Stimulated activated CD4-positive, alpha-beta T cell treated with anti-CD3 and anti-CD28 coated beads, Interleukin-15, amount 100 ng/mL, for 24 hours (primary cell): Measurements from ENCODE around the gene PIAS4.
A peak's percentile ranks its signal among the peaks of the same experiment; 100 is the strongest.

Experiments
- DNase-seq: peaks from one replicate; pipeline ENCODE4 v3.0.0-alpha.2; 2020

PIAS4 gene

GRCh38 chr19:4043401-4043800, 35.9 kb downstream of the PIAS4 start:
- DNase-seq: no peak

GRCh38 chr19:4043966-4044715, 36.6 kb downstream of the PIAS4 start:
- no peak for DNase-seq

DNA sequence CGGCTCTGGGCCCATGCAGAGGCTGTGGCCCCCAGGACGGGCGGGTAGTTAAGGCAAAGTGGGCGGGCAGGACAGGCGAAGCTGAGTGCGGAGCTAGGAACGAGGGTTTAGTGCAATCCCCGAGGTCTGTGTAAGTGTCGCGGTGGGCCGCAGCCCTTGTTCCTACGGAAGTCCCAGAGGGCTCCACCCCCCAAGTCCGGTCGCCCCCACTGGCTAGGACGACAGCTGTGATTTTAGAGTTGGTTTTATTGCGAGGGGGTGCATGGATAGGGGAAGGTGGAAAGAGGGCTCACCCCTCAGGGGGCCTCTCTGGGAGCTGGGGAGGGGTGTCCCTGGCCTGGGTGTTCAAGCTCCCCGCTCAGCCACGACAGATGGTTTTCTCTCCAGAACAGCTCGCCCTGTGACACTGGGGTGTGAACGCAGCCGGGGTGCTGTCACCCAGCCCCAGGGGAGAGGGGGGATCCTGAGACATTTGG, 37.5 kb downstream of the PIAS4 start:
- DNase-seq: no peak

DNA sequence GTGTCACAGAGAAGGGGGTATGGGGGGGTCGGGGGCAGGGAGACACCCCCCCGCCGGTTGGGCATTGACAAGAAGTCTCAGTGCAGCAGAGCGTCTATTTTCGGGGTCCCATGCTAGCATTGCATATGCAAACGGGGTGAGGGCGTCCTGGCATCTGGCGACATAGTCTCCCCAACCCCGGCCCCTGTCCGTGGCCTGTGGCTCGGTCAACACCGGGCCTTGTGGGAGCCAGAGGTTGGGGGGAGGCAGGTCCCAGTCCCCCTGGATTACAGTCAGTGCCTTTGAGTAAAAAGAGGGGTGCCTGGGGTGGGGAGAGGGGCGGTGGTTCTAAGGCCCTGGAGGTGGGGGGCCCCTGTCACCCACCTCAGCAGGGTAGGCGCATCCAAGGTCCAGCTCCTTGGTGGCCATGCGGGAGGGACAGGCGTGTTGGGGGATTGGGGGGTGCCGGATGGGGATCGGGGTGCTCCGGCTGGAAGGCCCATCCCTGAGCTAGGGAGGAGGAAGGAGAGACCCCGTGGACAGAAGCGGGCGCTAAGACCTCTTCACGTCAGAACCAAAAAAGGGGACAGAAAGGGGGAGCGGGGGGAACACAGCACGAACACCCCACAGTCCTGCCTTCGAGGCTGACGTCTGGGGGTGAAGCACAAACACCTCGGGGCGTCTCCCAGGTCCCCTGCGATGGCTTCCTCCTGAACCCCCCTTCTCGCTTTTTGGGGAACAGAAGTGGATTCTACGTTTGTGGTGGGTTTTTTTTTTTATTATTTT, 38.2 kb downstream of the PIAS4 start:
- DNase-seq: no peak

DNA sequence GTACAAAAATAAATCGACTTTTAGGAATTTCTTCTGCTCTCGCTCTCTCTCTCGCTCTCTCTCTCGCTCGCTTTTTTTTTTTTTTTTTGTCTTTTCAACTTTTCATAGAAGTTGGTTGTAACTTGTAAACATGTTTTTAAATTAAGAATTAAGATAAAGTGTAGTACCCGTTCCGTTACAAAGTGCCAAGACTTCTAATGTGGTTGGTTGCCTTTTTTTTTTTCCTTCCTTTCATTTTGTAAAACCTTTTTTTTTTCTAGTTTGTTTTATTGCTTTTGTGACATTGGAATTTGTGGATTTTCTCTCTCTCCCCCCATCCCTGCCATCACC, 38.8 kb downstream of the PIAS4 start:
- DNase-seq: no peak

GRCh38 chr19:4046946-4047683, 39.6 kb downstream of the PIAS4 start:
- no peak for DNase-seq

GRCh38 chr19:4049432-4049831, 41.9 kb downstream of the PIAS4 start:
- DNase-seq: no peak

- peak; percentile 49 for DNase-seq
Observed at GRCh38 chr19:4051175-4052101, 43.9 kb downstream of the PIAS4 start.

- no peak for DNase-seq
Observed at GRCh38 chr19:4052114-4052992, 44.8 kb downstream of the PIAS4 start.

GRCh38 chr19:4052993-4053422, 45.5 kb downstream of the PIAS4 start:
- no peak for DNase-seq

DNA sequence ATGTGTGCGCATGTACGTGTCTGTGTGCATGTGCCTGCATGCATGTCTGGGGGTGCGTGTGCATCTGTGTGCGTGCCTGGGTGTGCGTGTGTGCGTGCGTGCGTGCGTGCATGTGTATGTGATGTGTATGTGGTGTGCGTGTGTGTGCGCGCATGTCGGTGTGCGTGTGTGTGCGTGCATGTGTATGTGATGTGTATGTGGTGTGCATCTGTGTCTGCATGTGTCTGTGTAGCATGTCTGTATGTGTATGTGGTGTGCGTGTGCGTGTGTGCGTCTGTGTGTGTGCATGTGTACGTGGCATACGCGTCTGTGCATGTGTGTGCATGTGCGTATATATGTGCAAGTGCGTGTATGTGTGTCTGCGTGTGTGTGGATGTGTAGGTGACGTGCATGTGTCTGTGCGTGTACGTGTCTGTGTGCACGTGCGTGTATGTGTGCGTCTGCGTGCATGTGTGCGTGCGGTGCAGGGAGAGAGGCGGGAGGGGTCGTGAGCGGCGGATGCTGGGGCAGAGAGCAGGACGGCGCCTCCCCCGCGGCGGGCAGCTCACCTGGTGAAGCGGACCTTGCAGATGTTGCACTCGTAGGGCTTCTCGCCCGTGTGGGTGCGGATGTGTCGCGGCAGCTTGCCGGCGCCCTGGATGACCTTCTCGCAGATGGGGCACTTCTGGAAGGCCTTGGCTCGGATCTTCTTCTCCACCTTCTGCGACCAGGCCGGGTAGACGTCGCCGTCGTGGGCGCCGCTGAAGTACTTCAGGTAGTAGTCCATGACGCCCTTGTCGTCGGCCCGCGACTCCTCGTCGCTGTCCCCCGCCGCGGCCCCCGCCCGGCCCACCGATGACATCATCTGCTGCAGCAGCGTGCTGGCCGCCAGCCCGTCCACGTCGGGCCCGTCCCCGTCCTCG, 46.1 kb downstream of the PIAS4 start:
- DNase-seq: no peak

DNA sequence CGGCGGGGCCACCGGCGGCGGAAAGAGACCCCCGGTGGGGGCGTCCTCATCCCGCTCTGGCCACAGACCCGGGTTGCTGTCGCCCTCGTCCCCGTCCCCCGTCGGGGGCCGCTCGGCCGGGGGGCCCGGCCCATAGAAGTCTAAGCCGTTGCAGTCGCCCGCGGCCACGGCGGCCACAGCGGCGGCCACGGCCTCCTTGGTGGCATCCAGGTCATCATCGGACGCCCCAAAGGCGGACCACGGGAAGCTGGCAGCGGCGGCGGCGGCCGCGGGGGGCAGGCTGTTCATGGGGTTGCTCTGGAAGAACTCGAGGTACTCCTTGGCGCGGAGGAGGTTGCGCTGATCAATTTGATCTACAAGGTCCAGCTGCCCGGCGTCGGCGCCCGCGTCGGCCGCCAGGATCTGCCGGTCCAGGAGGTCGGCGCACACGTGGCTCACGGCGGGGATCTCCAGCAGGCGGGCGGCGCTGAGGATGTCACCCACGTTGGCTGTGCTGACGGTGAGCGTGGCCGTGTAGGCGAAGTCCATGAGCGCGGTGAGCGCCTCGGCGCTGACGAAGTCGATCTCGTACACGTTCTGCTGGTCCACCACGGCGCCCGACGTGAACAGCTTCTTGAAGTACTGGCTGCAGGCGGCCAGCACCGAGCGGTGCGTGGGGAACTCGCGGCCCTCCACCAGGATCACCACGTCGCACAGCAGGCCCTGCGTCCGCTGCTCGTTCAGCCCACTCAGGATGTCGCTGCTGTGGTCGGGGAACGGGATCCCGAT, 47.1 kb downstream of the PIAS4 start:
- DNase-seq: no peak

DNA sequence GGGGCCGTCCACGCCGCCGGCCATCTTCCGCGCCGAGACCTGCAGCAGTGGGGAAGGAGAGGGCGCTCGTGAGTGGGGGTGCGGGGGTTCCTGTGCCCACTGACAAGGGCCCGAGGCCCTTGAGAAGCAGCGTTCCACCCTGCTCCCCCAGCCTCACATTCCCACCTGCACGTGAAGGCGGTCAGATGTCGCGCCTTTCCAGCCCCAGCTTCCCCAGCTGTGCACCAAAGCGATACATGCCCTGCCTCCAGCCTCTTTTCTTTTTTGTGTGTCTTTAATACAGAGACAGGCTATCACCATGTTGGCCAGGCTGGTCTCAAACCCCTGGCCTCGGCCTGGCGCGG, 47.6 kb downstream of the PIAS4 start:
- DNase-seq: no peak

GRCh38 chr19:4057931-4058692, 50.6 kb downstream of the PIAS4 start:
- peak; percentile 74 for DNase-seq

GRCh38 chr19:4058693-4059452, 51.3 kb downstream of the PIAS4 start:
- DNase-seq: no peak

DNA sequence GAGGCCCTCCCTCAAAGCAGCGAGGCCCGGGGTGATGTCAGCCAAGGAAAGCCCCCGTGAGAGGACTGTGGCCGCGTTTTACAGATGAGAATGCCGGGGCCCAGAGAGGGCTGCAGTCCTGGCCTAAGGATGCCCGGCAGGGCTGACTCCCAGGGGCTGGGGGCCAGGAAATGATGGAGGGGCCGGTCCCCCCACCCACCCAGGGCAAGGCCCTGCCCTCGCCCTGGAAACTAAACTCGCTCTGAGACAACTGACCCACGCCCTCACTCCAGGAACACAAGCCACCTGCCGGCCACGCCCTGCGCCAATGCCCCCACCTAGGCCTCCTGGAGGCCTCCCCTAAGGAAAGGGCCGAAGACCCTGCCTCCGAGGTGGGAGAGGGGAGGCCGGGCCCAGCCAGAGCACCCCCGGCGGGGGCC, 51.9 kb downstream of the PIAS4 start:
- DNase-seq: no peak

DNA sequence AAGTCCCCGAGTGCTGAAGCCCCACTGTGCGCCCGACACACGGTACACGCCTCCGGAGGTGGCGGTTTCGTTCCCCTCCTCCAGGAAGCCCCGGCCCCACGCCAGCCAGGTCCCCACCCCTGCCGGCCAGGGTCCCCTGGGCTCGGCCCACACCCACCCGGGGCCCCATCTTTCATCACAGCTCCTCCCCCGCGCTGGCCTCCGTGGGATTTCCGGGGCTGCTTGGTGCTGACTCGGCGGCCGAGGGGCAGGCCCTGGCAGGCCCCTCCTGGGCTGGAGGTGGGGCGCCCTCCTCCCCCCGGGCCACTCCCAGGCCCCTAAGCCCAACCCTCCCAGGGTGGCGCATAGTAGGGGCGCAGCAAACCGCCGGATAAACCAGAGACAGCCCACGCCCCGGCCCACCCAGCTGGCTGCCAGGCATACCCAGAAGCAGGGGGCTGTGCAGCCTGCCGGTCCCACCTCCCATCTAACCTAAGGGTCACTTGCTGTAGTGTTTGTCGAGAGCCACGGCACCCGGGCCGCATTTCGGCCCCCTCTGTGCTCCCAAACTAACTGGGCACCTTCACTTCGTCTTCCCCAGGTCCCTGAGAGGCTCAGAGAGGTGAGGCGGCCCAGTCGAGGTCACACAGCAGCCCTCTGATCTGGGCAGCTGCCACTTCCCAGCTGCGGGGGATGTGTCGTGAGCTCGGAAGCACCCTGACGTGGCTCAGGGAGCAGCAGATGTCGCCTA, 52.5 kb downstream of the PIAS4 start:
- peak; percentile 57 for DNase-seq
